ENCODE data around the gene FAM193A. TPM values are rescaled to one million over a fixed set of nuclear protein-coding genes. Genes with fewer than 3 reads are reported as not detected.
"Not testable (repeated sequence)": the region's sequence is repeated elsewhere in the genome, so short reads cannot be mapped to it uniquely, and the experiment has no call there.

FAM193A gene
- total RNA-seq, 1 experiment from 2014 or later = 38.8 TPM

DNA sequence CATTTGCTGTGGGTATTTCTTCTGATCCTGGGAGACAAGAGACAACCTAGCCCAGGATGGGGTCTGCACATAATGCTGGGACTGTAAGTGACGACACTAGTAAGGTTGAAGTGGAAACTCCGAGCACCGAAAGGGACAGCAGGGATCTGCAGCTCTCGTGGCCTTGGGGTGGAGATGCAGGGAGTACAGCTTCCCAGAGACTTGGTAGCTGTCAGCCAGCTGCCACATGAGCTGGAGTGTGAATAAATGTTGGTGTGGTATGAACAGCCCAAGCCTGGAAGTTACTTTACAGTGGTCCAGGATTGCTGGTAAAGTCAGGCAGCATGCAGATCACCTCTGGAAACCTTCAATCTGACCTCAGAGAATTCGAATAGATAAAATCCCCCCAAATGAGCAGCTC lies 97.6 kb downstream of the FAM193A start:
- Histone ChIP-seq H3K9ac (ENCODE audit: low read length) (no peak overlapping the region), H3K36me3 (ENCODE audit: insufficient read depth, low read length) (peaks cover 5% of the 10 kb centered on the region; the same call in 1 of the 2 replicates)

GRCh38 chr4:2636331-2636730 lies 99.9 kb downstream of the FAM193A start:
- peaks cover 14% of the 10 kb centered on the region; the same call in 1 of the 2 replicates for H3K36me3 ChIP-seq (ENCODE audit: insufficient read depth, low read length)

More for the DNA sequence above, 97.6 kb downstream of the FAM193A start:
- no peaks in the 10 kb centered on the region for H3K27me3 ChIP-seq (ENCODE audit: low read length)
- H2AFZ ChIP-seq (ENCODE audit: low read length) = no peak overlapping the region
- H3K9me3 ChIP-seq (ENCODE audit: low read length) = no peaks in the 10 kb centered on the region
- H3K27ac ChIP-seq (ENCODE audit: low read length) = no peak overlapping the region; the same call in 1 of the 2 replicates
- H3K4me3 ChIP-seq (ENCODE audit: low read length) = no peak overlapping the region
- H3K4me1 ChIP-seq (ENCODE audit: low read length) = no peaks in the 10 kb centered on the region
- DNase-seq = no peak
- no peaks in the 10 kb centered on the region for H3K9me2 ChIP-seq (replicated peaks; ENCODE audit: insufficient read depth, low read length)
- no peak overlapping the region for H3K4me2 ChIP-seq (ENCODE audit: low read depth, low read length, poor library complexity, severe bottlenecking)
- H4K20me1 ChIP-seq (ENCODE audit: insufficient read depth, low read depth, low read length) = no peaks in the 10 kb centered on the region
- peaks cover 31% of the 10 kb centered on the region for H3K79me2 ChIP-seq (ENCODE audit: low read length)

DNA sequence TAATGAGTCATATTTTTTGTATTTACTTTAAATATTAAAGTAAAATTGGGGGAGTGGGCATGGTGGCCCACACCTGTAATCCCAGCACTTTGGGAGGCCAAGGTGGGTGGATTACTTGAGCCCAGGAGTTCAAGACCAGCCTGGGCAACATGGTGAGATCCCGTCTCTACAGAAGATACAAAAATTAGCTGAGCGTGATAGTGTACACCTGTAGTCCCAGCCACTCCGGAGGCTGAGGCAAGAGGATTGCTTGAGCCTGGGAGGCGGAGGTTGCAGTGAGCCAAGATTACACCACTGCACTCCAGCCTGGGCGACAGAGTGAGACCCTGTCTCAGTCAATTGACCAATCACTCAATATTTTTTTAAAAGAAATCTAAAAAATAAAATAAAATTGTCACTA lies 100.5 kb downstream of the FAM193A start:
- not testable (repeated sequence) for DNase-seq; H3K9me2 ChIP-seq (replicated peaks; ENCODE audit: insufficient read depth, low read length); H3K9me3 ChIP-seq (ENCODE audit: low read length); H3K4me1 ChIP-seq (ENCODE audit: low read length); H3K27ac ChIP-seq (ENCODE audit: low read length); H3K27me3 ChIP-seq (ENCODE audit: low read length); H2AFZ ChIP-seq (ENCODE audit: low read length); H3K4me3 ChIP-seq (ENCODE audit: low read length); H4K20me1 ChIP-seq (ENCODE audit: insufficient read depth, low read depth, low read length); H3K4me2 ChIP-seq (ENCODE audit: low read depth, low read length, poor library complexity, severe bottlenecking); H3K9ac ChIP-seq (ENCODE audit: low read length)
- peaks cover 25% of the 10 kb centered on the region for H3K79me2 ChIP-seq (ENCODE audit: low read length)
- peaks cover 14% of the 10 kb centered on the region; the same call in 1 of the 2 replicates for H3K36me3 ChIP-seq (ENCODE audit: insufficient read depth, low read length)

More at GRCh38 chr4:2636331-2636730, 99.9 kb downstream of the FAM193A start:
- Histone ChIP-seq H2AFZ (ENCODE audit: low read length) (no peak overlapping the region), H3K27me3 (ENCODE audit: low read length) (no peaks in the 10 kb centered on the region), H3K27ac (ENCODE audit: low read length) (no peak overlapping the region), H3K79me2 (ENCODE audit: low read length) (peaks cover 25% of the 10 kb centered on the region), H3K4me2 (ENCODE audit: low read depth, low read length, poor library complexity, severe bottlenecking) (no peak overlapping the region), H3K4me1 (ENCODE audit: low read length) (no peaks in the 10 kb centered on the region), H4K20me1 (ENCODE audit: insufficient read depth, low read depth, low read length) (no peaks in the 10 kb centered on the region), H3K4me3 (ENCODE audit: low read length) (no peak overlapping the region), H3K9ac (ENCODE audit: low read length) (no peak overlapping the region), H3K9me3 (ENCODE audit: low read length) (no peaks in the 10 kb centered on the region), H3K9me2 (replicated peaks; ENCODE audit: insufficient read depth, low read length) (no peaks in the 10 kb centered on the region)
- DNase-seq = no peak

- Histone ChIP-seq H2AFZ (ENCODE audit: low read length) (no peak overlapping the region), H3K4me1 (ENCODE audit: low read length) (no peaks in the 10 kb centered on the region), H3K79me2 (ENCODE audit: low read length) (peaks cover 25% of the 10 kb centered on the region), H3K27me3 (ENCODE audit: low read length) (no peaks in the 10 kb centered on the region), H3K9me2 (replicated peaks; ENCODE audit: insufficient read depth, low read length) (no peaks in the 10 kb centered on the region), H3K9ac (ENCODE audit: low read length) (no peak overlapping the region), H3K36me3 (ENCODE audit: insufficient read depth, low read length) (peaks cover 16% of the 10 kb centered on the region; the same call in 1 of the 2 replicates), H3K9me3 (ENCODE audit: low read length) (no peaks in the 10 kb centered on the region), H3K4me3 (ENCODE audit: low read length) (no peak overlapping the region), H3K4me2 (ENCODE audit: low read depth, low read length, poor library complexity, severe bottlenecking) (no peak overlapping the region), H3K27ac (ENCODE audit: low read length) (no peak overlapping the region), H4K20me1 (ENCODE audit: insufficient read depth, low read depth, low read length) (no peaks in the 10 kb centered on the region)
- no peak for DNase-seq
Observed at GRCh38 chr4:2637956-2638552, 101.6 kb downstream of the FAM193A start.

DNA sequence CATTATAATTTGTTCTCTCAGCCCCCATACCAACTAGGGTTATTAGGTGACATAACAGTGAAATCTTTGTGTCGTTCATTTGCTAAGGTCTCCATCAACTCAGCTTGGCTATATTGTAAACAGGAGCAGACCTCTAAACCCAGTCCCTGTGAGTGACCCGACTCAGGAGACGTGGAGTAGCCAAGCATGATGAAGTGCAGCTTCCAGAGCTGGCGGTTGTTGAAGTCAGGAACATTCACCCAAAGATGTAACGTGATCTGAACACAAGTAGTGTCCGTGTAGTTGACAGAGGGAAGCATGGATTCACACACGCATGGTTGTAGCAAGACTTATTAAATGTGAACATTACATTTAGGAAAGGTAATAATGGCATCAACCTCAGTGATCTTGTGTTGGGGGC lies 102.3 kb downstream of the FAM193A start:
- H3K79me2 ChIP-seq (ENCODE audit: low read length) = peaks cover 25% of the 10 kb centered on the region
- H4K20me1 ChIP-seq (ENCODE audit: insufficient read depth, low read depth, low read length) = no peaks in the 10 kb centered on the region
- H3K9ac ChIP-seq (ENCODE audit: low read length) = no peak overlapping the region
- no peaks in the 10 kb centered on the region for H3K27me3 ChIP-seq (ENCODE audit: low read length)
- H3K4me3 ChIP-seq (ENCODE audit: low read length) = no peak overlapping the region
- H3K4me1 ChIP-seq (ENCODE audit: low read length) = no peaks in the 10 kb centered on the region
- peaks cover 16% of the 10 kb centered on the region; the same call in 1 of the 2 replicates for H3K36me3 ChIP-seq (ENCODE audit: insufficient read depth, low read length)
- no peaks in the 10 kb centered on the region for H3K9me3 ChIP-seq (ENCODE audit: low read length)
- DNase-seq = no peak
- no peak overlapping the region for H3K27ac ChIP-seq (ENCODE audit: low read length)
- H3K4me2 ChIP-seq (ENCODE audit: low read depth, low read length, poor library complexity, severe bottlenecking) = no peak overlapping the region
- no peak overlapping the region for H2AFZ ChIP-seq (ENCODE audit: low read length)
- H3K9me2 ChIP-seq (replicated peaks; ENCODE audit: insufficient read depth, low read length) = no peaks in the 10 kb centered on the region

GRCh38 chr4:2642968-2643367 lies 106.5 kb downstream of the FAM193A start:
- Histone ChIP-seq H3K9me3 (ENCODE audit: low read length) (no peaks in the 10 kb centered on the region), H3K27ac (ENCODE audit: low read length) (no peak overlapping the region), H4K20me1 (ENCODE audit: insufficient read depth, low read depth, low read length) (no peaks in the 10 kb centered on the region), H3K79me2 (ENCODE audit: low read length) (peaks cover 9% of the 10 kb centered on the region), H3K4me1 (ENCODE audit: low read length) (no peaks in the 10 kb centered on the region), H3K9me2 (replicated peaks; ENCODE audit: insufficient read depth, low read length) (no peaks in the 10 kb centered on the region), H3K4me3 (ENCODE audit: low read length) (no peak overlapping the region), H3K9ac (ENCODE audit: low read length) (no peak overlapping the region), H3K27me3 (ENCODE audit: low read length) (no peaks in the 10 kb centered on the region), H3K4me2 (ENCODE audit: low read depth, low read length, poor library complexity, severe bottlenecking) (no peak overlapping the region), H2AFZ (ENCODE audit: low read length) (no peak overlapping the region), H3K36me3 (ENCODE audit: insufficient read depth, low read length) (peaks cover 18% of the 10 kb centered on the region; the same call in 1 of the 2 replicates)
- no peak for DNase-seq

GRCh38 chr4:2643555-2643954 lies 107.1 kb downstream of the FAM193A start:
- Histone ChIP-seq H3K4me3 (ENCODE audit: low read length) (no peak overlapping the region), H2AFZ (ENCODE audit: low read length) (no peak overlapping the region), H3K4me1 (ENCODE audit: low read length) (no peaks in the 10 kb centered on the region), H3K9me2 (replicated peaks; ENCODE audit: insufficient read depth, low read length) (no peaks in the 10 kb centered on the region), H3K4me2 (ENCODE audit: low read depth, low read length, poor library complexity, severe bottlenecking) (no peak overlapping the region), H3K36me3 (ENCODE audit: insufficient read depth, low read length) (peaks cover 21% of the 10 kb centered on the region; the same call in 1 of the 2 replicates), H3K27me3 (ENCODE audit: low read length) (no peaks in the 10 kb centered on the region), H3K27ac (ENCODE audit: low read length) (no peak overlapping the region), H3K9ac (ENCODE audit: low read length) (no peak overlapping the region), H3K79me2 (ENCODE audit: low read length) (peaks cover 9% of the 10 kb centered on the region), H4K20me1 (ENCODE audit: insufficient read depth, low read depth, low read length) (no peaks in the 10 kb centered on the region), H3K9me3 (ENCODE audit: low read length) (no peaks in the 10 kb centered on the region)
- DNase-seq = no peak

GRCh38 chr4:2646396-2647149 lies 110.1 kb downstream of the FAM193A start:
- no peaks in the 10 kb centered on the region for H3K9me2 ChIP-seq (replicated peaks; ENCODE audit: insufficient read depth, low read length)
- H3K4me2 ChIP-seq (ENCODE audit: low read depth, low read length, poor library complexity, severe bottlenecking) = no peak overlapping the region
- H4K20me1 ChIP-seq (ENCODE audit: insufficient read depth, low read depth, low read length) = no peaks in the 10 kb centered on the region
- peaks cover 16% of the 10 kb centered on the region; the same call in 1 of the 2 replicates for H3K36me3 ChIP-seq (ENCODE audit: insufficient read depth, low read length)
- peaks cover 5% of the 10 kb centered on the region; the same call in 1 of the 2 replicates for H3K79me2 ChIP-seq (ENCODE audit: low read length)
- no peak overlapping the region for H3K27ac ChIP-seq (ENCODE audit: low read length)
- no peaks in the 10 kb centered on the region for H3K9me3 ChIP-seq (ENCODE audit: low read length)
- H3K4me3 ChIP-seq (ENCODE audit: low read length) = no peak overlapping the region
- no peaks in the 10 kb centered on the region for H3K4me1 ChIP-seq (ENCODE audit: low read length)
- no peak overlapping the region for H3K9ac ChIP-seq (ENCODE audit: low read length)
- H3K27me3 ChIP-seq (ENCODE audit: low read length) = no peaks in the 10 kb centered on the region
- H2AFZ ChIP-seq (ENCODE audit: low read length) = no peak overlapping the region
- no peak for DNase-seq
